DOHH2 (cell line): Measurements from ENCODE around the gene SAMD4A.

Experiments used
- EZH2phosphoT487 ChIP-seq: fragments of 200-600 bp; sonication (generic); IDR thresholded peaks from 2 replicates; pipeline ENCODE4 v1.6.1; 2017; ENCODE audit warnings: borderline replicate concordance, mild to moderate bottlenecking, antibody characterized with exemption, low read length, moderate library complexity, mixed read lengths
- TF ChIP-seq, protein P1 (sequence below): fragments of 200-600 bp; sonication (generic); IDR thresholded peaks from one replicate; pipeline ENCODE4 v1.5.1; 2014; ENCODE audit warnings: antibody characterized with exemption, mild to moderate bottlenecking, low read depth, low read length; ENCODE audit not compliant: poor library complexity, severe bottlenecking

DNA sequence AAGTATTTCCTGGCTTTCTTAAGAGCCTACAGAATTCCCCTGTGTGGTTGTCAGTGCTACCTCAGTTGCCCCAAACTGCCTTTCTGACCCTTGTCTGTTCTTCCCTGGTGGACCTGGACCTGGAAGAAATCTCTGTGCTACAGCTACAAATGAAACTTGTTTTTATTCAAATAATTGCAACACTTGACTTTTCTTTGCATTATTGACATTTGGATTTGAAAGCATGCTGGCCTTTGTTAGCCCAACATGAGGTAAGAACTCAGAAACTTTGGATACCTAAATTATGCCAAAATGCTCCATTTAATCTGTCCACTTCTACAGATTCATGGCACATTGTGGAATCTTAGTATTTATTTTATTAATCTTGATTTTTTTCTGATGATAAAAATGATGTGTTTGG, 142.9 kb downstream of the SAMD4A start:
- TF ChIP-seq, protein P1, sequence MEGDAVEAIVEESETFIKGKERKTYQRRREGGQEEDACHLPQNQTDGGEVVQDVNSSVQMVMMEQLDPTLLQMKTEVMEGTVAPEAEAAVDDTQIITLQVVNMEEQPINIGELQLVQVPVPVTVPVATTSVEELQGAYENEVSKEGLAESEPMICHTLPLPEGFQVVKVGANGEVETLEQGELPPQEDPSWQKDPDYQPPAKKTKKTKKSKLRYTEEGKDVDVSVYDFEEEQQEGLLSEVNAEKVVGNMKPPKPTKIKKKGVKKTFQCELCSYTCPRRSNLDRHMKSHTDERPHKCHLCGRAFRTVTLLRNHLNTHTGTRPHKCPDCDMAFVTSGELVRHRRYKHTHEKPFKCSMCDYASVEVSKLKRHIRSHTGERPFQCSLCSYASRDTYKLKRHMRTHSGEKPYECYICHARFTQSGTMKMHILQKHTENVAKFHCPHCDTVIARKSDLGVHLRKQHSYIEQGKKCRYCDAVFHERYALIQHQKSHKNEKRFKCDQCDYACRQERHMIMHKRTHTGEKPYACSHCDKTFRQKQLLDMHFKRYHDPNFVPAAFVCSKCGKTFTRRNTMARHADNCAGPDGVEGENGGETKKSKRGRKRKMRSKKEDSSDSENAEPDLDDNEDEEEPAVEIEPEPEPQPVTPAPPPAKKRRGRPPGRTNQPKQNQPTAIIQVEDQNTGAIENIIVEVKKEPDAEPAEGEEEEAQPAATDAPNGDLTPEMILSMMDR = no peak
- TF ChIP-seq EZH2phosphoT487 = no peak
